ENCODE measurements around the gene NRCAM. TPM values are rescaled to one million over a fixed set of nuclear protein-coding genes. Genes with fewer than 3 reads are reported as not detected.

The NRCAM gene
- total RNA-seq, 2 experiments from 2014 or later = 3.2 to 3.8 TPM

- no peak for ATAC-seq
- Mint-ChIP-seq H3K4me1 (ENCODE audit: low read depth) (peaks cover 3% of the 10 kb centered on the region), H3K9me3 (peaks cover 1% of the 10 kb centered on the region), H3K27ac (no peak overlapping the region), H3K4me3 (no peak overlapping the region), H3K27me3 (no peaks in the 10 kb centered on the region), H3K36me3 (ENCODE audit: low read depth) (no peaks in the 10 kb centered on the region)
- ChIA-PET POLR2A (interaction anchor here (0.8 kb wide), 1 partner anchor 92 kb away, joined by 3 read pairs; no protein-coding TSS in a partner anchor), CTCF (no interaction called here)
- intact Hi-C loops (cut with micrococcal nuclease) = no loop called here
- TF ChIP-seq, protein P1, sequence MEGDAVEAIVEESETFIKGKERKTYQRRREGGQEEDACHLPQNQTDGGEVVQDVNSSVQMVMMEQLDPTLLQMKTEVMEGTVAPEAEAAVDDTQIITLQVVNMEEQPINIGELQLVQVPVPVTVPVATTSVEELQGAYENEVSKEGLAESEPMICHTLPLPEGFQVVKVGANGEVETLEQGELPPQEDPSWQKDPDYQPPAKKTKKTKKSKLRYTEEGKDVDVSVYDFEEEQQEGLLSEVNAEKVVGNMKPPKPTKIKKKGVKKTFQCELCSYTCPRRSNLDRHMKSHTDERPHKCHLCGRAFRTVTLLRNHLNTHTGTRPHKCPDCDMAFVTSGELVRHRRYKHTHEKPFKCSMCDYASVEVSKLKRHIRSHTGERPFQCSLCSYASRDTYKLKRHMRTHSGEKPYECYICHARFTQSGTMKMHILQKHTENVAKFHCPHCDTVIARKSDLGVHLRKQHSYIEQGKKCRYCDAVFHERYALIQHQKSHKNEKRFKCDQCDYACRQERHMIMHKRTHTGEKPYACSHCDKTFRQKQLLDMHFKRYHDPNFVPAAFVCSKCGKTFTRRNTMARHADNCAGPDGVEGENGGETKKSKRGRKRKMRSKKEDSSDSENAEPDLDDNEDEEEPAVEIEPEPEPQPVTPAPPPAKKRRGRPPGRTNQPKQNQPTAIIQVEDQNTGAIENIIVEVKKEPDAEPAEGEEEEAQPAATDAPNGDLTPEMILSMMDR (IDR thresholded peaks at IDR 0.05) = no peak
- DNase-seq = no peak
Observed at GRCh38 chr7:108252177-108252576, 204.1 kb downstream of the NRCAM start.

- H3K36me3 Mint-ChIP-seq (ENCODE audit: low read depth) = no peaks in the 10 kb centered on the region
- H3K4me3 Mint-ChIP-seq = no peak overlapping the region
- DNase-seq = no peak
- no peak overlapping the region for H3K27ac Mint-ChIP-seq
- ChIA-PET POLR2A (no interaction called here), CTCF (no interaction called here)
- intact Hi-C loops (cut with micrococcal nuclease) = no loop called here
- no peak for ATAC-seq
- H3K27me3 Mint-ChIP-seq = no peaks in the 10 kb centered on the region
- TF ChIP-seq, protein P1 (IDR thresholded peaks at IDR 0.05) = no peak
- H3K4me1 Mint-ChIP-seq (ENCODE audit: low read depth) = peaks cover 3% of the 10 kb centered on the region
- H3K9me3 Mint-ChIP-seq = peaks cover 1% of the 10 kb centered on the region
Observed at GRCh38 chr7:108251700-108252099, 204.5 kb downstream of the NRCAM start.

GRCh38 chr7:108249453-108249852, 206.8 kb downstream of the NRCAM start:
- no peak for DNase-seq
- POLR2A ChIA-PET = no interaction called here
- CTCF ChIA-PET = no interaction called here
- Mint-ChIP-seq H3K36me3 (ENCODE audit: low read depth) (no peaks in the 10 kb centered on the region), H3K4me1 (ENCODE audit: low read depth) (peaks cover 6% of the 10 kb centered on the region), H3K27me3 (no peaks in the 10 kb centered on the region), H3K9me3 (no peaks in the 10 kb centered on the region), H3K27ac (no peak overlapping the region), H3K4me3 (no peak overlapping the region)
- TF ChIP-seq, protein P1 (IDR thresholded peaks at IDR 0.05) = no peak
- intact Hi-C loops (cut with micrococcal nuclease) = no loop called here
- ATAC-seq = no peak

GRCh38 chr7:108248821-108249220, 207.4 kb downstream of the NRCAM start:
- no peak overlapping the region for H3K27ac Mint-ChIP-seq
- CTCF ChIA-PET = no interaction called here
- H3K4me1 Mint-ChIP-seq (ENCODE audit: low read depth) = peaks cover 2% of the 10 kb centered on the region

GRCh38 chr7:108248418-108248817, 207.8 kb downstream of the NRCAM start:
- H3K4me1 Mint-ChIP-seq (ENCODE audit: low read depth) = peaks cover 2% of the 10 kb centered on the region
- no peaks in the 10 kb centered on the region for H3K27me3 Mint-ChIP-seq
- CTCF ChIA-PET = no interaction called here
- ATAC-seq (no peak), DNase-seq (no peak)
- no peak overlapping the region for H3K4me3 Mint-ChIP-seq
- no peak overlapping the region for H3K27ac Mint-ChIP-seq
- POLR2A ChIA-PET = no interaction called here
- intact Hi-C loops (cut with micrococcal nuclease) = no loop called here
- no peaks in the 10 kb centered on the region for H3K9me3 Mint-ChIP-seq
- H3K36me3 Mint-ChIP-seq (ENCODE audit: low read depth) = no peaks in the 10 kb centered on the region
- TF ChIP-seq, protein P1 (IDR thresholded peaks at IDR 0.05) = no peak

More at GRCh38 chr7:108248821-108249220, 207.4 kb downstream of the NRCAM start:
- no peaks in the 10 kb centered on the region for H3K27me3 Mint-ChIP-seq
- DNase-seq (no peak), ATAC-seq (no peak)
- intact Hi-C loops (cut with micrococcal nuclease) = no loop called here
- H3K4me3 Mint-ChIP-seq = no peak overlapping the region
- POLR2A ChIA-PET = no interaction called here
- TF ChIP-seq, protein P1 (IDR thresholded peaks at IDR 0.05) = no peak
- no peaks in the 10 kb centered on the region for H3K36me3 Mint-ChIP-seq (ENCODE audit: low read depth)
- no peaks in the 10 kb centered on the region for H3K9me3 Mint-ChIP-seq
